Ascending aorta (tissue), 2 donors: ENCODE measurements around the gene EFCAB12. TPM values are rescaled to one million over a fixed set of nuclear protein-coding genes. Genes with fewer than 3 reads are reported as not detected.

Source experiments
- DNase-seq, 2 donors: peaks; one replicate each; pipeline ENCODE4 v3.0.0-alpha.2; 2019; ENCODE audit warnings: low spot score in 2 of 2
- H3K27ac ChIP-seq, 2 donors: fragments of 200-600 bp; sonication (generic); one replicate each; pipeline ENCODE4 v1.5.1; 2016 to 2017; ENCODE audit warnings: mild to moderate bottlenecking in 1 of 2
- H3K27me3 ChIP-seq: fragments of 200-600 bp; sonication (generic); one replicate; pipeline ENCODE4 v1.5.1; 2017
- H3K36me3 ChIP-seq, 2 donors: fragments of 200-600 bp; sonication (generic); one replicate each; pipeline ENCODE4 v1.5.1; 2016
- H3K4me1 ChIP-seq, 2 donors: fragments of 200-600 bp; sonication (generic); one replicate each; pipeline ENCODE4 v1.5.1; 2016 to 2017; ENCODE audit warnings: mild to moderate bottlenecking in 1 of 2
- H3K4me3 ChIP-seq, 2 donors: fragments of 200-600 bp; sonication (generic); one replicate each; pipeline ENCODE4 v1.5.1; 2016 to 2017; ENCODE audit warnings: mild to moderate bottlenecking in 1 of 2
- H3K9me3 ChIP-seq, 2 donors: fragments of 200-600 bp; sonication (generic); one replicate each; pipeline ENCODE4 v1.5.1; 2016
- CTCF ChIP-seq, 3 experiments: fragments of 200-600 bp in 2 of 3; fragments of 450-650 bp in 1 of 3; sonication (generic) in 2 of 3; IDR thresholded peaks; one replicate each; pipeline ENCODE4 v1.5.1; 2016 to 2019; ENCODE audit warnings: antibody characterized with exemption in 3 of 3, mild to moderate bottlenecking in 1 of 3, moderate library complexity in 1 of 3
- intact Hi-C: fragments of 100-400 bp; cut with DNase I; formaldehyde crosslinking; loops from one replicate; pipeline ENCODE4 v1.15.1; 2023
- total RNA-seq: library from RNA; depleted of rRNA; stranded (reverse); fragments of >200 nt; gene quantifications from one replicate; pipeline ENCODE4 v1.1.0, GENCODE V29; 2016

EFCAB12 gene
- total RNA-seq, 1 donor from 2014 or later: not detected

- Histone ChIP-seq H3K27ac (no peak overlapping the region), H3K4me1 (peaks cover 0 to 6% of the 10 kb centered on the region in 2 donors)
Measured at GRCh38 chr3:129425619-129426018, 2.8 kb downstream of the EFCAB12 start.

GRCh38 chr3:129425213-129425612, 3.2 kb downstream of the EFCAB12 start:
- TF ChIP-seq CTCF (IDR thresholded peaks at IDR 0.05): no peak

More at GRCh38 chr3:129425619-129426018, 2.8 kb downstream of the EFCAB12 start:
- Histone ChIP-seq H3K36me3 (peaks cover 2 to 3% of the 10 kb centered on the region in 2 donors), H3K27me3 (no peaks in the 10 kb centered on the region), H3K4me3 (no peak overlapping the region), H3K9me3 (no peaks in the 10 kb centered on the region)
- no peak for DNase-seq
- no peak for TF ChIP-seq CTCF (IDR thresholded peaks at IDR 0.05)
- intact Hi-C loops: no loop called here

GRCh38 chr3:129424185-129424841, 4.1 kb downstream of the EFCAB12 start:
- Histone ChIP-seq H3K4me1 (peaks cover 0 to 6% of the 10 kb centered on the region in 2 donors), H3K9me3 (no peaks in the 10 kb centered on the region), H3K27ac (no peak overlapping the region), H3K27me3 (no peaks in the 10 kb centered on the region), H3K36me3 (no peaks in the 10 kb centered on the region), H3K4me3 (no peak overlapping the region)
- DNase-seq: no peak
- no peak for TF ChIP-seq CTCF (IDR thresholded peaks at IDR 0.05)
- intact Hi-C loops: no loop called here

More at GRCh38 chr3:129425213-129425612, 3.2 kb downstream of the EFCAB12 start:
- Histone ChIP-seq H3K4me3 (no peak overlapping the region), H3K27ac (no peak overlapping the region), H3K9me3 (no peaks in the 10 kb centered on the region), H3K4me1 (peaks cover 0 to 6% of the 10 kb centered on the region in 2 donors), H3K36me3 (no peaks in the 10 kb centered on the region), H3K27me3 (no peaks in the 10 kb centered on the region)
- no peak for DNase-seq
- intact Hi-C loops: no loop called here

- Histone ChIP-seq H3K36me3 (no peaks in the 10 kb centered on the region), H3K4me3 (no peak overlapping the region), H3K4me1 (peaks cover 0 to 3% of the 10 kb centered on the region in 2 donors), H3K27ac (no peak overlapping the region), H3K9me3 (no peaks in the 10 kb centered on the region), H3K27me3 (no peaks in the 10 kb centered on the region)
- TF ChIP-seq CTCF (IDR thresholded peaks at IDR 0.05): no peak
- intact Hi-C loops: no loop called here
- DNase-seq: peak in 1 of 2 donors; percentile 8
Measured at GRCh38 chr3:129422897-129423296, 5.5 kb downstream of the EFCAB12 start.

GRCh38 chr3:129421988-129422745, 6.3 kb downstream of the EFCAB12 start:
- H3K9me3 ChIP-seq: no peaks in the 10 kb centered on the region
- no peaks in the 10 kb centered on the region for H3K4me1 ChIP-seq
- H3K4me3 ChIP-seq: no peak overlapping the region
- H3K27ac ChIP-seq: no peak overlapping the region
- no peaks in the 10 kb centered on the region for H3K36me3 ChIP-seq
- TF ChIP-seq CTCF (IDR thresholded peaks at IDR 0.05): no peak
- DNase-seq: peak in 1 of 2 donors; percentile 22
- intact Hi-C loops: no loop called here
- no peaks in the 10 kb centered on the region for H3K27me3 ChIP-seq
